Prostate gland (tissue), 2 donors: Measurements from ENCODE around the gene ELMO3. TPM values are rescaled to one million over a fixed set of nuclear protein-coding genes. Genes with fewer than 3 reads are reported as not detected.

Experiments
- DNase-seq: peaks from one replicate; pipeline ENCODE4 v3.0.0-alpha.2; 2019; ENCODE audit warnings: low spot score
- H3K27ac ChIP-seq, 2 donors: fragments of 200-600 bp; sonication (generic); 2 replicates each; pipeline ENCODE4 v1.5.1; 2017 to 2019
- H3K27me3 ChIP-seq: fragments of 200-600 bp; sonication (generic); replicated peaks from 2 replicates; pipeline ENCODE4 v1.5.1; 2019; ENCODE audit not compliant: insufficient read depth
- H3K36me3 ChIP-seq, 2 donors: fragments of 200-600 bp; sonication (generic); 1 replicate in 1 of 2; 2 replicates in 1 of 2; pipeline versions ENCODE4 v1.5.1 to v1.8.1; 2017 to 2019
- H3K4me1 ChIP-seq: fragments of 200-600 bp; sonication (generic); replicated peaks from 2 replicates; pipeline ENCODE4 v1.5.1; 2019
- H3K4me3 ChIP-seq, 2 donors: fragments of 200-600 bp; sonication (generic); 2 replicates each; pipeline ENCODE4 v1.5.1; 2017 to 2019
- H3K9me3 ChIP-seq: fragments of 200-600 bp; sonication (generic); 2 replicates; pipeline ENCODE4 v1.5.1; 2017
- POLR2A ChIP-seq: fragments of 450-650 bp; IDR thresholded peaks from one replicate; pipeline ENCODE4 v1.6.1; 2016; ENCODE audit warnings: antibody characterized with exemption, mild to moderate bottlenecking
- POLR2AphosphoS5 ChIP-seq: sonication (generic); formaldehyde crosslinking; IDR thresholded peaks from one replicate; pipeline ENCODE4 v1.6.1; 2017; ENCODE audit warnings: antibody characterized with exemption
- WGBS: methylation state at CpG from one replicate; pipeline ENCODE4 v1.1.5; 2018; 5-methylcytosine and 5-hydroxymethylcytosine counted together
- intact Hi-C: fragments of 100-400 bp; cut with DNase I; formaldehyde crosslinking; loops from one replicate; pipeline ENCODE4 v1.14.2; 2022
- total RNA-seq, 2 donors: library from RNA; depleted of rRNA; stranded (reverse); fragments of >200 nt; gene quantifications; one replicate each; pipeline ENCODE4 v1.1.0, GENCODE V29; 2016
- TF ChIP-seq, protein P1 (sequence below), 4 experiments: fragments of 200-600 bp in 2 of 4; fragments of 450-650 bp in 2 of 4; sonication (generic) in 2 of 4; IDR thresholded peaks; 1 replicate in 3 of 4; 2 replicates in 1 of 4; pipeline ENCODE4 v1.5.1; 2016 to 2019; ENCODE audit warnings: antibody characterized with exemption in 4 of 4, mild to moderate bottlenecking in 2 of 4, moderate library complexity in 2 of 4

ELMO3 gene
- total RNA-seq, 2 donors from 2014 or later: 24.8 to 36.7 TPM

DNA sequence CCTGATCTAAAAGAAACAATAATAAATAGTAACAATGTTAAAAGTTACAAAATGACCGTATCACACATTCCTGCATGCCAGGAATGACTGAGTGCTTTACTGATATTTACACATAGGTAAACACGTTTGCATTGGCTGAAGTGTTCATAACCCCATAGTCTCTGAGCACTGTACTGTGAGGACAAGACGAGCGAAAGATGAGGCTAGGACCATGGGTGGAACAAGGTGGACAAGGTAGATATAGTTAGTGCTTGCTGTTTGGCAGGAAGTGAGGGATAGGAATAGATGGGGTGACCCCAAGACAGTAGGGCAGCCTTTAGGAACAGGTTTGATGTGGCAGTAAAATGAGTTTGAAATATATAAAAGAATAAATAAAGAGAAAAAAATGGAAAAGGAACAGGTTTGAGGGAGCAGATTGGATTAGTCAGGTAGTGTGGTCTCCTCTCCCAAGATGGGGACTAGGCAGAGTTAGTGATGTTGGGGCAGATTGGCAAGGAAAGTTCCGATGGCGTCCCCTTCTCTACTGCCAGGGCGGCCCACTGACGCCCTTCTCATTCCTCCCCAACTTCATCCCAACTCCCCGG lies 7.4 kb upstream of the ELMO3 start:
- Histone ChIP-seq H3K4me1 (peaks cover 17% of the 10 kb centered on the region), H3K4me3 (peak overlapping the region; percentile 88 to 91), H3K9me3 (no peaks in the 10 kb centered on the region), H3K27me3 (no peaks in the 10 kb centered on the region), H3K36me3 (peaks cover 11 to 16% of the 10 kb centered on the region in 2 donors), H3K27ac (no peak overlapping the region)
- no peak for TF ChIP-seq POLR2A
- no peak for TF ChIP-seq POLR2AphosphoS5
- TF ChIP-seq, protein P1, sequence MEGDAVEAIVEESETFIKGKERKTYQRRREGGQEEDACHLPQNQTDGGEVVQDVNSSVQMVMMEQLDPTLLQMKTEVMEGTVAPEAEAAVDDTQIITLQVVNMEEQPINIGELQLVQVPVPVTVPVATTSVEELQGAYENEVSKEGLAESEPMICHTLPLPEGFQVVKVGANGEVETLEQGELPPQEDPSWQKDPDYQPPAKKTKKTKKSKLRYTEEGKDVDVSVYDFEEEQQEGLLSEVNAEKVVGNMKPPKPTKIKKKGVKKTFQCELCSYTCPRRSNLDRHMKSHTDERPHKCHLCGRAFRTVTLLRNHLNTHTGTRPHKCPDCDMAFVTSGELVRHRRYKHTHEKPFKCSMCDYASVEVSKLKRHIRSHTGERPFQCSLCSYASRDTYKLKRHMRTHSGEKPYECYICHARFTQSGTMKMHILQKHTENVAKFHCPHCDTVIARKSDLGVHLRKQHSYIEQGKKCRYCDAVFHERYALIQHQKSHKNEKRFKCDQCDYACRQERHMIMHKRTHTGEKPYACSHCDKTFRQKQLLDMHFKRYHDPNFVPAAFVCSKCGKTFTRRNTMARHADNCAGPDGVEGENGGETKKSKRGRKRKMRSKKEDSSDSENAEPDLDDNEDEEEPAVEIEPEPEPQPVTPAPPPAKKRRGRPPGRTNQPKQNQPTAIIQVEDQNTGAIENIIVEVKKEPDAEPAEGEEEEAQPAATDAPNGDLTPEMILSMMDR (IDR thresholded peaks at IDR 0.05): no peak
- WGBS: 20% methylated on average over 9 of the region's 9 CpGs
- intact Hi-C loops: no loop called here
- no peak for DNase-seq

DNA sequence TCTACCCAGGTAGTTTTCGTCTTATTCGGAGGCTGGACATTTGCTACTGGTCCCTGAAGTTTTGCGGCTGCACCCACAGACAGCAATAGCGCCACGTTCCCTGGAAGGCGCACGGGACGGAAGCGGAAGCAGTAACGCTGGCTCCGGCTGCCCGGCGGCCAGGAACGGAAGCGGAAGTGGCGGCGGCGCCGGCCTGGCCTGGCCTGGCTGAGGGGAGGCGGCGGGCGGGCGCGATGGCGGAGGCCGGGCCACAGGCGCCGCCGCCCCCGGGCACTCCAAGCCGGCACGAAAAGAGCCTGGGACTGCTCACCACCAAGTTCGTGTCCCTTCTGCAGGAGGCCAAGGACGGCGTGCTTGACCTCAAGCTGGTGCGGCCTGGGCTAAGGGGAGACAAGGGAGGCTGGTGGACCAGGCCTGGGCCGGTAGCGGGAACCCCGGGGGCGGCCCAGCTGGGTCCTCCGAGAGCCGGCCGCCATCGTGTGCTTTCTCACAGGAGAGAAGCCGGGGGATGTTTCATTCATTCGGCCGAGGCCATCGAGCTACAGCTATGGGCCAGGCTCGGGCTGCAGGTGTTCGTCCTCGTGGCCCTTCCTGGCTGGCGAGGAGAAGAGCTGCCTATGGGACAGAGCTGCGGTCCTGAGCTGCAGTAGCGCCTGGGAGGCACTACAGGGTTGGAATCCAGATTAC lies 6.8 kb upstream of the ELMO3 start, which contains the start of gene E2F4:
E2F4 (plus strand) TSS at position 161 of the 687 bp plus-strand sequence; CDS start at position 234, 73 bp downstream.
- TF ChIP-seq POLR2A: peak; percentile 22
- peak; percentile 99 for TF ChIP-seq POLR2AphosphoS5
- TF ChIP-seq, protein P1 (IDR thresholded peaks at IDR 0.05): peak in 2 of 4 experiments; percentile 30 to 40
- DNase-seq: peak; percentile 89
- peak within 1 kb of the TSS; percentile 35 to 41 for H3K27ac ChIP-seq
- intact Hi-C loops: no loop called here
- peaks cover 12 to 16% of the 10 kb centered on the region in 2 donors for H3K36me3 ChIP-seq
- under 1% methylated on average over 51 of the region's 54 CpGs for WGBS
- H3K27me3 ChIP-seq: no peaks in the 10 kb centered on the region
- peaks cover 17% of the 10 kb centered on the region for H3K4me1 ChIP-seq
- H3K4me3 ChIP-seq: peak within 1 kb of the TSS; percentile 88 to 91
- no peaks in the 10 kb centered on the region for H3K9me3 ChIP-seq

DNA sequence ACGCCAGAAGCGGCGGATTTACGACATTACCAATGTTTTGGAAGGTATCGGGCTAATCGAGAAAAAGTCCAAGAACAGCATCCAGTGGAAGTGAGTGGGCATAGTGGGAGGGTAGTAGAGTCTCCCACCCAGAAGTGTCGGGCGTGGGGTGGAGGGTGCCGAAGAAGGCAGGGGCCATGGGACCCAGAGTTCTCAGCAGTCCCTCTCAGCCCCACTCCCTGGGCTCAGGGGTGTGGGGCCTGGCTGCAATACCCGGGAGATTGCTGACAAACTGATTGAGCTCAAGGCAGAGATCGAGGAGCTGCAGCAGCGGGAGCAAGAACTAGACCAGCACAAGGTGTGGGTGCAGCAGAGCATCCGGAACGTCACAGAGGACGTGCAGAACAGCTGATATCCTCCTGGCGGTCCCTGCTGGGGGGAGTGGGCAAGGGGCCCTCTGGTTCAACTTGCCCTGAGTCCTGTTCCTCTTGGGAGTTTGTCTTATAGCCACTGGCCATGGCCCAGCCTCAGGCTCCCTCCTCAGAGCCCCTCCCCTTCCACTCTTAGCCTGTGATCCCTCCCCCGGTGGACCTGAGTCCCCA lies 6.1 kb upstream of the ELMO3 start:
- TF ChIP-seq POLR2AphosphoS5: no peak
- TF ChIP-seq POLR2A: no peak
- TF ChIP-seq, protein P1 (IDR thresholded peaks at IDR 0.05): no peak
- H3K4me3 ChIP-seq: peak overlapping the region; percentile 88 to 91
- peaks cover 14 to 16% of the 10 kb centered on the region in 2 donors for H3K36me3 ChIP-seq
- peaks cover 17% of the 10 kb centered on the region for H3K4me1 ChIP-seq
- no peaks in the 10 kb centered on the region for H3K27me3 ChIP-seq
- no peak for DNase-seq
- intact Hi-C loops: no loop called here
- WGBS: 31% methylated on average over 17 of the region's 17 CpGs
- H3K27ac ChIP-seq: peak overlapping the region in 1 of 2 donors; percentile 35
- H3K9me3 ChIP-seq: no peaks in the 10 kb centered on the region

DNA sequence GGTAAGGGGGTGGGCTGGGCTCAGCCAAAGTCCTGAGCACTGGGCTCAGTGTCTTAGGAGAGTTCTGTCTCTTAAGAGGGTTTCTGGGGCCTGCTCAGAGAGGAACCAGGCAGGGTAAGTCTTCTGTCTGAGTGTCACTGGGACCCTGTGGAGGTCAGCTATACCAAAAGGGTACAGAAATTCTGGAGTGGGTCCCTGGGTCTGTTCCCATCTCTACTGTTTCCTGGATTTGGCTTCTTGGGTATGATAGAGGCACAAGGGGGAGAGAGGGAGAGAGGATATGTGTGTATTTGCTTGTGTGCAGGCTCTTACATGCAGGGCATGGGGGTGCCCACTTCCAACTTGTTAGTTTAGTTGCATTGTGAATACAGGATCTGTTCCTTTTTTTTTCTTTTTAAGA lies 5.4 kb upstream of the ELMO3 start:
- Histone ChIP-seq H3K27ac (peak overlapping the region in 1 of 2 donors; percentile 0), H3K36me3 (peaks cover 14 to 16% of the 10 kb centered on the region in 2 donors), H3K9me3 (no peaks in the 10 kb centered on the region), H3K4me3 (peak overlapping the region in 1 of 2 donors; percentile 91), H3K27me3 (no peaks in the 10 kb centered on the region), H3K4me1 (peaks cover 21% of the 10 kb centered on the region)
- intact Hi-C loops: no loop called here
- no peak for TF ChIP-seq POLR2AphosphoS5
- TF ChIP-seq POLR2A: no peak
- TF ChIP-seq, protein P1 (IDR thresholded peaks at IDR 0.05): no peak
- DNase-seq: no peak
